ENCODE results near the gene CFAP210. TPM values are rescaled to one million over a fixed set of nuclear protein-coding genes. Genes with fewer than 3 reads are reported as not detected.

CFAP210 gene
- total and polyA plus RNA-seq, 9 of the 15 experiments (the other 6 are each of a cell fraction or from before 2014, with no cell fraction given) = 0.75 to 3.6 (median 1.3) TPM

GRCh38 chr2:169599568-169599967, 94.6 kb downstream of the CFAP210 start (continued):
- TF ChIP-seq CHD7 (IDR thresholded peaks at IDR 0.05; ENCODE audit: low read depth, low read length) (no peak), SMARCC2 (IDR thresholded peaks at IDR 0.05; ENCODE audit: low read depth) (no peak), ZEB2 (IDR thresholded peaks at IDR 0.05) (no peak), ZZZ3 (IDR thresholded peaks at IDR 0.05) (no peak)
